ENCODE results near the gene PICALM. TPM values are rescaled to one million over a fixed set of nuclear protein-coding genes. Genes with fewer than 3 reads are reported as not detected.

The PICALM gene
- total and polyA plus RNA-seq, 9 of the 15 experiments (the other 6 are each of a cell fraction or from before 2014, with no cell fraction given), result 41.3 to 990 (median 309) TPM

GRCh38 chr11:85960678-85961077 is 108.2 kb downstream of the PICALM start (continued):
- TF ChIP-seq NR2F6 (CRISPR knock-in tag; IDR thresholded peaks at IDR 0.05) (no peak), MTF1 (CRISPR knock-in tag; IDR thresholded peaks at IDR 0.05; ENCODE audit: borderline replicate concordance) (no peak), CREM (IDR thresholded peaks at IDR 0.05; ENCODE audit: low read depth) (no peak), NFE2L1 (tag; IDR thresholded peaks at IDR 0.05; ENCODE audit: borderline replicate concordance, low read depth) (no peak), KLF6 (CRISPR knock-in tag; IDR thresholded peaks at IDR 0.05; ENCODE audit: borderline replicate concordance) (no peak), CEBPZ (IDR thresholded peaks at IDR 0.05; ENCODE audit: borderline replicate concordance, low read depth, low read length) (no peak), GTF2E2 (tag; IDR thresholded peaks at IDR 0.05) (no peak)

GRCh38 chr11:85955531-85955930 is 113.4 kb downstream of the PICALM start:
- POLR2A ChIA-PET, result interaction anchor here (0.6 to 1.2 kb wide), 4 partner anchors 9 to 663 kb away, joined by 3 to 5 read pairs (median 4); no protein-coding TSS in a partner anchor
- no peak for TF ChIP-seq ZNF780A (CRISPR knock-in tag; IDR thresholded peaks at IDR 0.05)
- TF ChIP-seq THAP12 (CRISPR knock-in tag; IDR thresholded peaks at IDR 0.05), result no peak
- TF ChIP-seq SAP30 (IDR thresholded peaks at IDR 0.05; ENCODE audit: borderline replicate concordance, insufficient read depth, low read depth, low read length, poor library complexity, severe bottlenecking), result no peak
- TF ChIP-seq DMBX1 (CRISPR knock-in tag; IDR thresholded peaks at IDR 0.05; ENCODE audit: borderline replicate concordance), result no peak
- TF ChIP-seq ZNF589 (CRISPR knock-in tag; IDR thresholded peaks at IDR 0.05; ENCODE audit: low read depth), result no peak
- no peak for TF ChIP-seq ZC3H8 (IDR thresholded peaks at IDR 0.05)
- no peak for TF ChIP-seq NFYB (IDR thresholded peaks at IDR 0.05; ENCODE audit: extremely low read depth, insufficient read length)
- TF ChIP-seq ELF4 (CRISPR knock-in tag; IDR thresholded peaks at IDR 0.05), result no peak
- no peak for TF ChIP-seq SRF (CRISPR knock-in tag; IDR thresholded peaks at IDR 0.05)
- no peak for TF ChIP-seq SAFB (IDR thresholded peaks at IDR 0.05; ENCODE audit: borderline replicate concordance, low read depth, low read length)

More at GRCh38 chr11:85955531-85955930, 113.4 kb downstream of the PICALM start:
- Histone ChIP-seq H4K20me1 (replicated peaks; ENCODE audit: control insufficient read depth, insufficient read depth, low read length) (no peaks in the 10 kb centered on the region), H3K9me1 (ENCODE audit: control insufficient read depth, insufficient read depth, low read length) (no peaks in the 10 kb centered on the region), H3K9ac (ENCODE audit: insufficient read depth in 1 of 2, low read depth in 2 of 2, low read length in 2 of 2) (no peak overlapping the region), H3K27me3 (ENCODE audit: control insufficient read depth in 2 of 2, insufficient read depth in 2 of 2, low read length in 2 of 2) (no peaks in the 10 kb centered on the region), H3K79me2 (ENCODE audit: control insufficient read depth, insufficient read depth, low read length) (no peaks in the 10 kb centered on the region), H3K4me2 (ENCODE audit: insufficient read depth, low read length) (no peak overlapping the region), H3K27ac (ENCODE audit: extremely low read depth, low read depth, low read length) (no peak overlapping the region), H2AFZ (ENCODE audit: low read depth, low read length) (no peak overlapping the region), H3K4me3 (no peak overlapping the region), H3K4me1 (replicated peaks in 1 of 2; ENCODE audit: control insufficient read depth in 2 of 2, insufficient read depth in 2 of 2, low read length in 2 of 2) (no peaks in the 10 kb centered on the region), H3K36me3 (ENCODE audit: control insufficient read depth, insufficient read depth, low read length) (peaks cover 59% of the 10 kb centered on the region), H3K9me3 (replicated peaks; ENCODE audit: control insufficient read depth, insufficient read depth, low read depth, low read length) (no peaks in the 10 kb centered on the region)
- DNase-seq (ENCODE audit: extremely low read depth in 1 of 4, low spot score in 3 of 4), result no peak
- CTCF ChIA-PET (ENCODE audit: low intra/inter-chr PET ratio), result no interaction called here
- FAIRE-seq, result peak; percentile 35
- no peak for ATAC-seq
- intact Hi-C loops (cut with micrococcal nuclease), result no loop called here
- BruUV-seq (replicated peaks), result no TSS peak
- in situ Hi-C loops (cut with MboI), result no loop called here
- WGBS (ENCODE audit: insufficient coverage, low coverage, missing lambda C conversion rate), result 92% methylated on average over 1 of the region's 1 CpG

All from K562 (cell line).